Activated T-cell treated with anti-CD3 and anti-CD28 coated beads, Interleukin-2, amount 50 U/mL, for 72 hours (primary cell): Measurements from ENCODE around the gene MAST2. TPM values are rescaled to one million over a fixed set of nuclear protein-coding genes. Genes with fewer than 3 reads are reported as not detected.
"Not testable (repeated sequence)": the region's sequence is repeated elsewhere in the genome, so short reads cannot be mapped to it uniquely, and the experiment has no call there.

Experiments used
- ATAC-seq, 2 donors: fragments of 150-1000 bp; cut with Tn5 transposase; replicated peaks in 1 of 2; 2 replicates each; pipeline ENCODE4 v1.10.0; 2021; ENCODE audit warnings: moderate library complexity in 2 of 2, mild to moderate bottlenecking in 1 of 2
- DNase-seq, 2 donors: peaks; one replicate each; pipeline ENCODE4 v3.0.0; 2021 to 2022; ENCODE audit warnings: mixed read lengths in 1 of 2
- H3K27ac Mint-ChIP-seq: one replicate; pipeline ENCODE4 v1.8.0; 2022; ENCODE audit warnings: mild to moderate bottlenecking, moderate library complexity, mixed read lengths
- H3K27me3 Mint-ChIP-seq: one replicate; pipeline ENCODE4 v1.8.0; 2022; ENCODE audit warnings: low read depth, mixed read lengths
- H3K36me3 Mint-ChIP-seq, 2 donors: one replicate each; pipeline ENCODE4 v1.8.0; 2022; ENCODE audit warnings: mixed read lengths in 2 of 2, mild to moderate bottlenecking in 1 of 2; ENCODE audit not compliant: insufficient read depth in 2 of 2
- H3K4me1 Mint-ChIP-seq: one replicate; pipeline ENCODE4 v1.8.0; 2022; ENCODE audit warnings: low read depth, mixed read lengths
- H3K4me3 Mint-ChIP-seq, 2 donors: one replicate each; pipeline ENCODE4 v1.8.0; 2022; ENCODE audit warnings: mild to moderate bottlenecking in 2 of 2, mixed read lengths in 2 of 2, moderate library complexity in 2 of 2
- H3K9me3 Mint-ChIP-seq, 2 donors: one replicate each; pipeline ENCODE4 v1.8.0; 2022; ENCODE audit warnings: mixed read lengths in 2 of 2
- total RNA-seq, 2 donors: library from RNA; stranded (reverse); gene quantifications; one replicate each; pipeline ENCODE4 v1.2.3, GENCODE V29; 2022

Gene MAST2
- total RNA-seq, 2 donors from 2014 or later, result 20.7 to 21.0 TPM

GRCh38 chr1:46043458-46044017 lies 240.1 kb downstream of the MAST2 start:
- Mint-ChIP-seq H3K4me1 (peaks cover 6% of the 10 kb centered on the region), H3K27ac (peak overlapping the region; percentile 18), H3K27me3 (peaks cover 6% of the 10 kb centered on the region), H3K4me3 (no peak overlapping the region), H3K9me3 (no peaks in the 10 kb centered on the region), H3K36me3 (no peaks in the 10 kb centered on the region)
- ATAC-seq (no peak), DNase-seq (no peak)

- DNase-seq, result no peak
- H3K27me3 Mint-ChIP-seq, result peaks cover 6% of the 10 kb centered on the region
- no peak overlapping the region for H3K4me3 Mint-ChIP-seq
- H3K27ac Mint-ChIP-seq, result no peak overlapping the region
- no peaks in the 10 kb centered on the region for H3K36me3 Mint-ChIP-seq
- H3K4me1 Mint-ChIP-seq, result peaks cover 6% of the 10 kb centered on the region
- no peaks in the 10 kb centered on the region for H3K9me3 Mint-ChIP-seq
- ATAC-seq, result no peak
These were observed 240.7 kb downstream of the MAST2 start for GRCh38 chr1:46044116-46044515.

- Mint-ChIP-seq H3K27me3 (peaks cover 5% of the 10 kb centered on the region), H3K36me3 (no peaks in the 10 kb centered on the region), H3K4me1 (no peaks in the 10 kb centered on the region), H3K27ac (no peak overlapping the region), H3K9me3 (peaks cover 0 to 5% of the 10 kb centered on the region in 2 donors), H3K4me3 (no peak overlapping the region)
- ATAC-seq (no peak), DNase-seq (no peak)
These were observed 250.3 kb downstream of the MAST2 start for GRCh38 chr1:46053734-46054133.

DNA sequence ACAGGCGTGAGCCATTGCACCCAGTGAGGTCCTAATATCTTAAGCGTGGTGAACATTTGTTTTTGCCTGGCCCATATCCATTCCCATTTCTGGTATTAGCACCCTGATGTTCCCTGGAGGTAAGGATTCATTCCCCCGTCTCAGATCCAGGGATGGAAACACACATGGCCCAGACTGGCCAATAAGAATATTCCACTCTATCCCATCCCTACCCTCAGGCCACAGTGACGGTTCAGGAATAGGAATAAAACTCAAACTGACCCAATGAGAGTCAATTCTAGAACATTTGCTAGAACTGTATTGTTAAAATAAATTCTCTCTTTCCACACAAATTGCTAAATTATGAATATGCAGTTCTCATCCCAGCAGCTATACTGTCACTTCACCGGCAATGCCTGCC lies 252.9 kb downstream of the MAST2 start:
- peaks cover 3% of the 10 kb centered on the region for H3K4me1 Mint-ChIP-seq
- peaks cover 5% of the 10 kb centered on the region for H3K27me3 Mint-ChIP-seq
- ATAC-seq (no peak), DNase-seq (no peak)
- H3K4me3 Mint-ChIP-seq, result no peak overlapping the region
- peaks cover 0 to 5% of the 10 kb centered on the region in 2 donors for H3K9me3 Mint-ChIP-seq
- no peaks in the 10 kb centered on the region for H3K36me3 Mint-ChIP-seq
- H3K27ac Mint-ChIP-seq, result no peak overlapping the region

DNA sequence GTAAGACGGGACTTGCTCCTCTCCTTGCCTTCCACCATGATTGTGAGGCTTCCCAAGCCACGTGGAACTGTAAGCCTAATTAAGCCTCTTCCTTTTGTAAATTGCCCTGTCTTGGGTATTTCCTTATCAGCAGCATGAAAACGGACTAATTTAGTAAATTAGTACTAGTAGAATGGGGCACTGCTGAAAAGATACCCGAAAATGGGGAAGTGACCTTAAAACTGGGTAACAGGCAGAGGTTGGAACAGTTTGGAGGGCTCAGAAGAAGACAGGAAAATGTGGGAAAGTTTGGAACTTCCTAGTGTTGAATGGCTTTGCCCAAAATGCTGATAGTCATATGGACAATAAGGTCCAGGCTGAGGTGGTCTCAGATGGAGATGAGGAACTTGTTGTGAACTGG lies 253.8 kb downstream of the MAST2 start:
- not testable (repeated sequence) for H3K4me3 Mint-ChIP-seq, H3K27me3 Mint-ChIP-seq, H3K27ac Mint-ChIP-seq, ATAC-seq, H3K36me3 Mint-ChIP-seq, H3K9me3 Mint-ChIP-seq, DNase-seq
- peaks cover 12% of the 10 kb centered on the region for H3K4me1 Mint-ChIP-seq

DNA sequence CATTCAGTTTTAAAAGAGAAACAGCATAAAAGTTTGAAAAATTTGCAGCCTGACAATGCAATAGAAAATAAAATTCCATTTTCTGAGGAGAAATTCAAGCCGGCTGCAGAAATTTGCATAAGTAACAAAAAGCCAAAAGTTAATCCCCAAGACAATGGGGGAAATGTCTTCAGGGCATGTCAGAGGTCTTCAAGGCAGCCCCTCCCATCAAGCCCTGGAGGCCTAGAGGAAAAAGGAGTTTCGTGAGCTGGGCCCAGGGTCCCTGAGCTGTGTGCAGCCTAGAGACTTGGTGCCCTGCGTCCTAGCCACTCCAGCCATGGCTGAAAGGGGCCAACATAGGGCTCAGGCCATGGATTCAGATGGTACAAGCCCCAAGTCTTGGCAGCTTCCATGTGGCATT lies 254.4 kb downstream of the MAST2 start:
- Mint-ChIP-seq H3K4me3 (no peak overlapping the region), H3K36me3 (no peaks in the 10 kb centered on the region), H3K27me3 (peaks cover 5% of the 10 kb centered on the region), H3K4me1 (peaks cover 17% of the 10 kb centered on the region), H3K27ac (no peak overlapping the region), H3K9me3 (peaks cover 0 to 5% of the 10 kb centered on the region in 2 donors)
- DNase-seq, result no peak
- no peak for ATAC-seq

DNA sequence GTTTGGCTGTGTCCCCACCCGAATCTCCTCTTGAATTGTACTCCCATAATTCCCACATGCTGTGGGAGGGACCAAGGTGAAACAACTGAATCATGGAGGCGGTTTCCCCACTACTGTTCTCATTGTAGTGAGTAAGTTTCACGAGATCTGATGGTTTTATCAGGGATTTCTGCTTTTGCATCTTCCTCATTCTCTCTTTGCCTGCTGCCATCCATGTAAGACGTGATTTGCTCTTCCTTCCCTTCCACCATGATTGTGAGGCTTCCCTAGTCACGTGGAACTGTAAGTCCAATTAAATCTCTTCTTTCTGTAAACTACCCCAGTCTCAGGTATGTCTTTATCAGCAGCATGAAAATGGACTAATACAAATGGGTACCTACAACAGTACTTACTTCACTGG lies 255.5 kb downstream of the MAST2 start:
- Mint-ChIP-seq H3K4me3 (no peak overlapping the region), H3K27me3 (peaks cover 5% of the 10 kb centered on the region), H3K36me3 (no peaks in the 10 kb centered on the region), H3K4me1 (peaks cover 19% of the 10 kb centered on the region), H3K9me3 (peaks cover 0 to 5% of the 10 kb centered on the region in 2 donors), H3K27ac (no peak overlapping the region)
- DNase-seq (no peak), ATAC-seq (no peak)

DNA sequence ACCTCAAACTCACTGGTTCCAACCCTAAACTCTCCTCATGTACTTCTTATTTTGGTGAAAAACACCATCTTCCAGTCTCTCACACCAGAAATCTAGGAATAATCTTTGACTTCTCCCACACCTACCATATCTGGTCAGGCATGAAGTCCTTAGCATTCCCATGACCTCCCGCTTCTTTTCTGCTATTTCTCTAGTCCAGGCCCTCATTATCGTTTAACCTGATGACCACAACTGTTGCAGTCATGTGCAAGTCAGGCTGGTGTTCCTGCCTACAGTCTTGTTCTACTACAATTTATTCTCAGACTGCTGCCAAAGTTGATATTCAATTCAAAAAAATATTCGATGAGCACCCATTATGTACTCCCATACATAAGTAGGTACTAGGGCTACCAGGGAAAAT lies 257.7 kb downstream of the MAST2 start:
- H3K36me3 Mint-ChIP-seq, result no peaks in the 10 kb centered on the region
- no peak overlapping the region for H3K27ac Mint-ChIP-seq
- peaks cover 5% of the 10 kb centered on the region for H3K27me3 Mint-ChIP-seq
- no peak overlapping the region for H3K4me3 Mint-ChIP-seq
- ATAC-seq (no peak), DNase-seq (no peak)
- peaks cover 0 to 5% of the 10 kb centered on the region in 2 donors for H3K9me3 Mint-ChIP-seq
- H3K4me1 Mint-ChIP-seq, result peaks cover 19% of the 10 kb centered on the region

- H3K27me3 Mint-ChIP-seq, result no peaks in the 10 kb centered on the region
- DNase-seq, result peak; percentile 48 to 68
- peaks cover 19% of the 10 kb centered on the region for H3K4me1 Mint-ChIP-seq
- H3K9me3 Mint-ChIP-seq, result no peaks in the 10 kb centered on the region
- H3K27ac Mint-ChIP-seq, result peak overlapping the region; percentile 89
- H3K36me3 Mint-ChIP-seq, result no peaks in the 10 kb centered on the region
- peak overlapping the region in 1 of 2 donors; percentile 43 for H3K4me3 Mint-ChIP-seq
- ATAC-seq, result peak; percentile 51 to 65
These were observed 259.4 kb downstream of the MAST2 start for GRCh38 chr1:46062651-46063319.

- no peak for ATAC-seq
- Mint-ChIP-seq H3K27me3 (no peaks in the 10 kb centered on the region), H3K9me3 (no peaks in the 10 kb centered on the region), H3K36me3 (no peaks in the 10 kb centered on the region), H3K4me3 (no peak overlapping the region), H3K4me1 (peaks cover 19% of the 10 kb centered on the region), H3K27ac (peak overlapping the region; percentile 10)
- DNase-seq, result no peak
These were observed 261.3 kb downstream of the MAST2 start for GRCh38 chr1:46064708-46065107.

DNA sequence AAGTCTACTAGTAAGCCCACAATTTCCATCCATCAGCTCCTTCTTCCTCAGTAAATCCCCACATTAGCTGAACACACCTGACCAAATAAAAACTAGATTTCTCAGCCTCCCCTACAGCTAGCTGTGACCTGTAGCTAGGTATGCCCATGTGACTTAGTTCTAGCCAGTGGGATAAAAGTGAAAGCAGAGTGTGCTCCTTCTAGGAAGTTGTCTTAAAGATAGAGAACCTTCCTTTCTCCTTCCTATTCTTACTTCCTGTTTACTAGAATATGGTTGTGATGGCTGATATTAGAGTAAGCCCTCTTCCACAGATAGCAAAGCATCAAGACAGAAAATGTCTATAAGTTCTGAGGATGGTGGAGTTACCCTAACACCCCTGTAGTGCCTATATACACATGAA lies 262.0 kb downstream of the MAST2 start:
- peak overlapping the region; percentile 32 for H3K27ac Mint-ChIP-seq
- DNase-seq, result no peak

DNA sequence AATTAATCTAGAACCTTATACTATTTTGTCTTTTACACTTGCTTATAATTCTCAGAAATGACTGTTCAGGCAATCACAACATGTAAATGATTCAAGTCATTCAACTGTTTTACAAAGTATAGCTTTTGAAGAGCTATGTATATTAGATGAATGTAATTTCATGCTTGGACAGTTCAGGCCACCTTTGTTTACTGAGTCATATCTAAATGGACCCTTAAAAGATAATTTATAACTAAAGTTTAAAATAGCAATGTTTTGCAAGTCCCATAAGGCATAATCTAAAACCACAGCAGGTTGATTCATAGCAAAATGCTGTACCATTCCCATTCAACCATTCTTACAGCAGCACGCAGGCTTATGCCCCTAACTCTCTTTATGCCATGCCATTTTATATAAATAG lies 264.2 kb downstream of the MAST2 start:
- Mint-ChIP-seq H3K27me3 (no peaks in the 10 kb centered on the region), H3K4me3 (no peak overlapping the region), H3K4me1 (peaks cover 3% of the 10 kb centered on the region), H3K27ac (no peak overlapping the region), H3K9me3 (no peaks in the 10 kb centered on the region), H3K36me3 (no peaks in the 10 kb centered on the region)
- DNase-seq, result no peak
- ATAC-seq, result no peak

More for the DNA sequence above, 262.0 kb downstream of the MAST2 start:
- Mint-ChIP-seq H3K36me3 (no peaks in the 10 kb centered on the region), H3K4me1 (peaks cover 19% of the 10 kb centered on the region), H3K9me3 (no peaks in the 10 kb centered on the region), H3K27me3 (no peaks in the 10 kb centered on the region), H3K4me3 (no peak overlapping the region)
- no peak for ATAC-seq

GRCh38 chr1:46068525-46068924 lies 265.1 kb downstream of the MAST2 start:
- Mint-ChIP-seq H3K36me3 (no peaks in the 10 kb centered on the region), H3K9me3 (no peaks in the 10 kb centered on the region), H3K27me3 (no peaks in the 10 kb centered on the region), H3K27ac (no peak overlapping the region), H3K4me3 (no peak overlapping the region), H3K4me1 (no peaks in the 10 kb centered on the region)
- no peak for DNase-seq
- no peak for ATAC-seq
